HEK293 (cell line): ENCODE data around the gene RPS26.
A peak's percentile ranks its signal among the peaks of the same experiment; 100 is the strongest.

ENCODE experiments used
- BCL11A ChIP-seq: fragments of 450-650 bp; formaldehyde crosslinking; IDR thresholded peaks from 2 replicates; pipeline ENCODE4 v1.5.1; 2016; ENCODE audit warnings: low read depth, missing biosample characterization, missing genetic modification characterization
- KLF8 ChIP-seq: fragments of 450-650 bp; formaldehyde crosslinking; IDR thresholded peaks from 2 replicates; pipeline ENCODE4 v1.5.1; 2016; ENCODE audit warnings: missing biosample characterization, missing genetic modification characterization
- MYNN ChIP-seq: fragments of 450-650 bp; formaldehyde crosslinking; IDR thresholded peaks from 2 replicates; pipeline ENCODE4 v1.5.1; 2016; ENCODE audit warnings: missing biosample characterization, missing genetic modification characterization, borderline replicate concordance
- SALL2 ChIP-seq: fragments of 450-650 bp; formaldehyde crosslinking; IDR thresholded peaks from 2 replicates; pipeline ENCODE4 v1.5.0; 2017; ENCODE audit warnings: missing biosample characterization, mild to moderate bottlenecking, missing genetic modification characterization, borderline replicate concordance
- SCRT1 ChIP-seq: fragments of 450-650 bp; formaldehyde crosslinking; IDR thresholded peaks from 2 replicates; pipeline ENCODE4 v1.5.1; 2016; ENCODE audit warnings: missing biosample characterization, missing genetic modification characterization, borderline replicate concordance
- ZBTB10 ChIP-seq: fragments of 450-650 bp; formaldehyde crosslinking; IDR thresholded peaks from 2 replicates; pipeline ENCODE4 v1.5.1; 2016; ENCODE audit warnings: missing biosample characterization, missing genetic modification characterization
- ZBTB8A ChIP-seq: fragments of 450-650 bp; formaldehyde crosslinking; IDR thresholded peaks from 2 replicates; pipeline ENCODE4 v1.5.1; 2016; ENCODE audit warnings: missing biosample characterization, missing genetic modification characterization
- ZEB2 ChIP-seq: fragments of 450-650 bp; formaldehyde crosslinking; IDR thresholded peaks from 2 replicates; pipeline ENCODE4 v1.5.1; 2016; ENCODE audit warnings: missing biosample characterization, missing genetic modification characterization
- ZNF155 ChIP-seq: fragments of 450-650 bp; formaldehyde crosslinking; IDR thresholded peaks from 2 replicates; pipeline ENCODE4 v1.5.1; 2016; ENCODE audit warnings: missing biosample characterization, missing genetic modification characterization
- ZNF274 ChIP-seq, 2 experiments: fragments of 200-500 bp in 1 of 2; fragments of 450-650 bp in 1 of 2; sonication (Bioruptor generic) in 1 of 2; formaldehyde crosslinking in 1 of 2; IDR thresholded peaks; 2 replicates each; pipeline versions ENCODE4 v1.5.1 to v1.6.1; 2014 to 2016; ENCODE audit warnings: borderline replicate concordance in 1 of 2, inconsistent platforms in 1 of 2, low read length in 1 of 2, missing biosample characterization in 1 of 2, missing genetic modification characterization in 1 of 2
- ZNF341 ChIP-seq: fragments of 450-650 bp; formaldehyde crosslinking; IDR thresholded peaks from 2 replicates; pipeline ENCODE4; 2016; ENCODE audit warnings: low read depth, missing biosample characterization, missing genetic modification characterization
- ZNF449 ChIP-seq: fragments of 450-650 bp; formaldehyde crosslinking; IDR thresholded peaks from 2 replicates; pipeline ENCODE4 v1.5.1; 2017; ENCODE audit warnings: missing biosample characterization, mild to moderate bottlenecking, missing genetic modification characterization, moderate library complexity
- ZNF473 ChIP-seq: fragments of 450-650 bp; formaldehyde crosslinking; IDR thresholded peaks from 2 replicates; pipeline ENCODE4 v1.5.1; 2017; ENCODE audit warnings: missing biosample characterization, missing genetic modification characterization
- ZNF501 ChIP-seq: fragments of 450-650 bp; formaldehyde crosslinking; IDR thresholded peaks from 2 replicates; pipeline ENCODE4 v1.5.1; 2016; ENCODE audit warnings: missing biosample characterization, missing genetic modification characterization
- ZNF513 ChIP-seq: fragments of 450-650 bp; IDR thresholded peaks from 2 replicates; pipeline ENCODE4 v1.5.1; 2018; ENCODE audit warnings: missing biosample characterization, missing genetic modification characterization
- ZNF521 ChIP-seq: fragments of 450-650 bp; formaldehyde crosslinking; IDR thresholded peaks from 2 replicates; pipeline ENCODE4 v1.5.1; 2017; ENCODE audit warnings: missing biosample characterization, mild to moderate bottlenecking, missing genetic modification characterization
- ZNF580 ChIP-seq: fragments of 450-650 bp; formaldehyde crosslinking; IDR thresholded peaks from 2 replicates; pipeline ENCODE4 v1.5.1; 2016; ENCODE audit warnings: missing biosample characterization, missing genetic modification characterization
- ZNF610 ChIP-seq: fragments of 450-650 bp; formaldehyde crosslinking; IDR thresholded peaks from 2 replicates; pipeline ENCODE4 v1.5.1; 2016; ENCODE audit warnings: missing biosample characterization, missing genetic modification characterization, borderline replicate concordance
- ZNF623 ChIP-seq: fragments of 450-650 bp; formaldehyde crosslinking; IDR thresholded peaks from 2 replicates; pipeline ENCODE4 v1.5.1; 2016; ENCODE audit warnings: missing biosample characterization, missing genetic modification characterization
- ZNF654 ChIP-seq: fragments of 450-650 bp; formaldehyde crosslinking; IDR thresholded peaks from 2 replicates; pipeline ENCODE4 v1.5.1; 2016; ENCODE audit warnings: low read depth, missing biosample characterization, missing genetic modification characterization
- ZNF658 ChIP-seq: fragments of 450-650 bp; formaldehyde crosslinking; IDR thresholded peaks from 2 replicates; pipeline ENCODE4; 2016; ENCODE audit warnings: missing biosample characterization, missing genetic modification characterization
- ZNF776 ChIP-seq: fragments of 450-650 bp; formaldehyde crosslinking; IDR thresholded peaks from 2 replicates; pipeline ENCODE4 v1.5.0; 2017; ENCODE audit warnings: missing biosample characterization, missing genetic modification characterization, borderline replicate concordance

The RPS26 gene

GRCh38 chr12:56078931-56079722 lies 37.4 kb downstream of the RPS26 start (continued):
- TF ChIP-seq KLF8 (tag by site-specific recombination) (peak; percentile 73; the same call in 1 of the 2 replicates), BCL11A (tag by site-specific recombination) (peak; percentile 68; the same call in 1 of the 2 replicates), ZBTB8A (tag by site-specific recombination) (peak; percentile 99), ZNF513 (no peak), ZNF473 (tag by site-specific recombination) (no peak), ZNF341 (peak; percentile 99), ZBTB10 (tag by site-specific recombination) (peak; percentile 60; the same call in 1 of the 2 replicates), ZNF623 (no peak), ZNF274 (IDR thresholded peaks at IDR 0.05; ENCODE audit: low read length) (no peak), ZNF274 (tag by site-specific recombination; IDR thresholded peaks at IDR 0.05; ENCODE audit: borderline replicate concordance) (no peak), ZNF776 (tag by site-specific recombination) (no peak), ZNF580 (peak; percentile 42; the same call in 1 of the 2 replicates), ZNF610 (peak; percentile 91; the same call in 1 of the 2 replicates), ZNF521 (tag by site-specific recombination) (no peak), ZNF449 (tag by site-specific recombination) (peak; percentile 81), ZNF654 (tag by site-specific recombination) (peak; percentile 31; the same call in 1 of the 2 replicates), ZNF155 (tag by site-specific recombination) (no peak), ZNF501 (tag by site-specific recombination) (peak; percentile 91), ZEB2 (tag by site-specific recombination) (peak; percentile 91), MYNN (tag by site-specific recombination) (0 out of 2 replicates have a peak, but pooled peaks have one; percentile 19), SALL2 (tag by site-specific recombination) (no peak), SCRT1 (tag by site-specific recombination) (0 out of 2 replicates have a peak, but pooled peaks have one; percentile 13), ZNF658 (tag by site-specific recombination) (no peak)
